HG02798 (cell line): Measurements from ENCODE around the gene ANXA2.
A peak's percentile ranks its signal among the peaks of the same experiment; 100 is the strongest.

Source experiments
- ATAC-seq: cut with Tn5 transposase; IDR thresholded peaks from one replicate; pipeline ENCODE4 v1.9.1; 2021; ENCODE audit warnings: mild to moderate bottlenecking; ENCODE audit not compliant: unreplicated experiment, poor library complexity

Gene ANXA2

GRCh38 chr15:60390871-60391501 is 6.8 kb downstream of the ANXA2 start:
- ATAC-seq: no peak

DNA sequence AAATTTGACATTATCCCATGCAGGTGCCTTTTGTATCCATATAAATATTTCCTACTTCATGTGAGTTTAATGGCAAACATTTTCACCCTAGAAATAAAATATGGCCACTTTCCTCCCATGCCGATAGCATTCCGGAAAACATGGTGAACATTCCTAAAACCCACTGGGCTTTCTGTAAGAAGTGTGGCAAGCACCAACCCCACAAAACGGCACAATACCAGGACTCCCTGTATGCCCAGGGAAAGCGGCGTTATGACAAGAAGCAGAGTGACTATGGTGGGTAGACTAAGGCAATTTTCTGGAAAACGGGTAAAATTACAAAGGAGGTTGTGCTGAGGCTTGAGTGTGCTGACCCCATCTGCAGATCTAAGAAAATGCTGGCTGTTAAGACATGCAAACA is 7.6 kb downstream of the ANXA2 start:
- no peak for ATAC-seq

- peak; percentile 90 for ATAC-seq
These were observed 8.3 kb downstream of the ANXA2 start for GRCh38 chr15:60389261-60390077.

DNA sequence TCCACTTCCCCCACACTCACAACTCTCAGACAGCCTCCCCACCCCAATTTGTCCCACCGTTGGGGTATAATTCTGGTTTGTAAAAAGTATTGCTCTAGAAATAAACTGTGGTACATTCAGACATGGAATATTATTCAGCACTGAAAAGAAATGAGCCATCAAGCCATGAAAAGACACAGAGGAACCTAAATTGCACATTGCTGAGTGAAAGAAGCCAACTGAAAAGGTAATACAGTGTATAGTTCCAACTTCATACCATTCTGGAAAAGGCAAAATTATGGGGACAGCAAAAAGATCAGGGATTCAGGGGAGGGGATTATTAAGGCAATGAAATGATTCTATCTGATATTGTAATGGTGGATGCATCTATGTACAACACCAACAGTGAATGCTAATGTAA is 10.5 kb downstream of the ANXA2 start:
- no peak for ATAC-seq

DNA sequence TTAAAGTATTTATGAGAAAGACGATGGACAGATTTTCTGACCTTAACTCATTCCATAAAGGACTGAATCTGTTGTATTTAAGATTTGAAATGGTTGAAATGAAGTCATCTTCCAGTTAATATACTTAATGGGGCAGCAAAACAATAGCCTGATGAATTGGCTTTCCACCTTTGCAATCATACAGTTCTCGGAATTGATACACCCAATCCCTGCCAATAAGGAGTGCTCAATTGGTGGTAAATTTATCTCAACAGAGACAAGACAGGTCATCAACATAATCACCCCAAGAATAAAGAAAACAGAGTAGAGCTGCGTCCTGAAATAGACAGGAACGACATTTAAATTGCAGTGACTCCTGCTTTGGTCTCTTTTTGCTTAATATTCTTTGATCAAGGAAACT is 11.2 kb downstream of the ANXA2 start:
- no peak for ATAC-seq

DNA sequence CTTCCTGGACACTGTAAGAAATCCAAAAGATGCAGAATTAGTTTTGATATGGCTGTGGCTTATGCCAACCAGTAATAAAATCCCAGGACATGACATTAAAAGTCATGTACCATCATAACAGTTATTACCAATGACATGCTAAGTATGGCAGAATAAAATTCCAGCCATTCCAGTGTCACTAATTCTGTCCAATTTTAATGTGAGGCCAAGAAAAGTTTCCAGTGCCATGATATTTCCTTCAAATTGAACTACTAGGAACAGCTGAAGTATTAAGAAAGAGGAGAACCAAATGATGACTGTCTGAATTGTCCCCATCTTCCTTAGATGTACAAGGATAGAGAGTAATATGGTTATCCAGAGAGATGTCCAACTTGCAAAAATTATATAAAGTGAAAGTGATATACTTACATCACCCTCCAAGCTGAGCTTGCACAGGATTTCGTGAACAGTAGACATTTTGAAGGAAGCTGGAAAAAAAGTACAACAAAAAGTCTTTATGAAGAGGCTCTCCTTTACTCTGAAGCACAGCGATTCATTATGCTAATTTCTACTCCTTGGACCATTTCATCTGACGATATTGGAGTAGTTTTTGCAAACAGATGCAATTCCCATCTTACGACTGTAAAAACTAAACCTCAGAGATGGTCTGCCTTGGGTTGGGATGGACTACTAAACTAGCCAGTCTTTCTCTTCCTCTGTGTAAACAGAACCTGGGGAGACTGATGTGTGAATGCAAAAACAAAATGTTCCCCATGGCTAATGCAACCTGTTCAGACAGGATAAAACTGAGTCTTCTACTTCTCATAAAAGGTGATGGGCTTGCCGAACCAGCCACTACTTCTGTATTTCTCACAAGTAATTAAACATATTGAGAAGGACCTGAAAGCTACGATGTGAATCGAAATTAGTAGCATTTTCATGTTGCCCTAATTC is 11.9 kb downstream of the ANXA2 start:
- no peak for ATAC-seq

- no peak for ATAC-seq
These were observed 13.2 kb downstream of the ANXA2 start for GRCh38 chr15:60384526-60385126.

GRCh38 chr15:60384053-60384452 is 13.7 kb downstream of the ANXA2 start:
- ATAC-seq: no peak

DNA sequence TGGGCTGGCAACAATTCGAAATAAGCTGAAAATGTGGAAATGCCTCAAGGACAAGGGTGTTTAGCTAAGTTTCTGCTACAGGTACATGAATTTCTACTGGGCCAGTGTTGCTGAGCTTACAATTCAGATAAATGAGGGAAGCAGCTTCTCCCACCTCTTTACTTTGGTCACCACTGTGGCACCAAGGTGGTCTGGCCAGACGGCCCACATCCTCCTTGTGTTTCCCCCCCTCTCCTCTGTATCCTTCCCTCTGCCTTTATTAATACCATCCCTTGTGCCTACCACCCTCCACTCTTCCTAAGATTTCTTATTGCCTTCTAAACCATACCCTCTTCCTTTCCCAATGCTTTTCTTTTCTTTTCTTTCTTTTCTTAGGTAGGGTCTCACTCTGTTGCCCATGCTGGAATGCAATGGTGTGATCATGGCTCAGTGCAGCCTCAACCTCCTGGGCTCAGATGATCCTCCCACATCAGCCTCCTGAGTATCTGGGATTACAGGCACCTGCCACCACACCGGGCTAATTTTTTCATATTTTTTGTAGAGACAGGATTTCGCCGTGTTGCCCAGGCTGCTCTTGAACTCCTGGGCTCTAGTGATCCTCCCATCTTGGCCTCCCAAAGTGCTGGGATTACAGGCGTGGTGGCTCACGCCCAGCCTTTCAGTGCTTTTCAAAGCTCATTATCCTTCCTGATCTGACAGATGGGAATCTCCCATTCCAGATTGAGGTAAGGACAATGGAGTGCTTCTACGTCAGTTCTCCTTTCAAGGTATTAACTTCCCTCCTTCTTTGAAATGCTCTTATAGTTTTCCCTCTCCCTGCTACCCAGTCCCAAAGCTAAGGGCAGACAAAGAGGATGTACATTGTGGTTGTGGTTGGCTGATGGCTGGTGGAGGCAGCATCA is 14.8 kb downstream of the ANXA2 start:
- no peak for ATAC-seq

GRCh38 chr15:60381148-60381788 is 16.5 kb downstream of the ANXA2 start:
- ATAC-seq: no peak

DNA sequence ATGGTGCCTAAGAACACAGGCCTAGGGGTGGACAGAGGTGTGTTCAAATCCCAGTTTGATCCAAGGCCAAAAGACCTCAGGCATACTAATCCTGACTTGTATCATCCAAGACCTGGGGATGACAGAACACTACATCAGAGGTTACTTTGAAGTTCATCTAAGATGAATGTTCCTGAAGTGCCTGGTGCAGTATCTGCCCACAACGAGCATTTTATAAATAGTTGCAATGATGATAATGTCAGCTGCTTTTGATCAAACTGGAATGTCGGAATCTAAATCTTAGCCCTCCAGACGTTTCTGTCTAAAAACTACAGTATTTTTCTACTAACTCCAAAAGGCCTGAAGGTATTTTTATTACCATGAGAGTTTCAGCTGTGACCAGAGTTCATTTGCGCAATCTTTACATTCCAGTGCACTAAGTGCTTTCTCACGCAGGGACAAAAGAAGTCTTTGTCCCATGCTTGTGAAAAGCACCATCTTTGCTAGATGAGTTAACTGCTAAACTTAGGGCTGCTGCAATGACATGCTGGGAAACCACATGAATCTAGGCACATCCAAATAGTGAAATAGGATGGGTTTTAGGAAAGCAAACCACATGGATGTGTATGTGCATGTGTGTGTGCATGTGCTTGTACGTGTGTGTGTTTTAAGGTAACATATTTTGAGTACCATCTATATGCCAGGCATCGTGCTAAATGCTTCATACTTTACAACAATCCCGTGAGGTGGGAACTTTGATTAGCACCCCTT is 18.1 kb downstream of the ANXA2 start:
- no peak for ATAC-seq

- no peak for ATAC-seq
These were observed 18.6 kb downstream of the ANXA2 start for GRCh38 chr15:60379185-60379524.

DNA sequence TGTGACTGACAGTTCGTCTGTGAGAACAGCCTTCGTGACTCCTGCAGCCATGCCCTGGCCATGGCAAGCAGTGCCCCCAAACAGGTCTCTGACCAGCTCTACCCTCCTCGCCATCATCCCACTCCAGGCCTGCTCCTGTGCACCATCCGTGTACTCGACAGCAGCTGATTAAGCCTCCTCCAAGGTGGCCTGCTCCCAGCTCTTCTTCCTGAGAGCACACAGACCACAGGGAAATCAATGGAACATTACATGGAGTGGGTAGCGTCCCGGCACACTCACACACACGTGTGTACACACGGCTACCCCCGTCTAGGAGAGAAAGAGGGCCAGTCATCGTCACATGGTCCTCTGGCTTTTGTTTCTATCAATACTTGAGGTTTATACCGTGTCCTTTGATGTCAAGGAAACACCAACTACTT is 21.1 kb downstream of the ANXA2 start:
- no peak for ATAC-seq

- ATAC-seq: no peak
These were observed 22.5 kb downstream of the ANXA2 start for GRCh38 chr15:60375306-60375705.

DNA sequence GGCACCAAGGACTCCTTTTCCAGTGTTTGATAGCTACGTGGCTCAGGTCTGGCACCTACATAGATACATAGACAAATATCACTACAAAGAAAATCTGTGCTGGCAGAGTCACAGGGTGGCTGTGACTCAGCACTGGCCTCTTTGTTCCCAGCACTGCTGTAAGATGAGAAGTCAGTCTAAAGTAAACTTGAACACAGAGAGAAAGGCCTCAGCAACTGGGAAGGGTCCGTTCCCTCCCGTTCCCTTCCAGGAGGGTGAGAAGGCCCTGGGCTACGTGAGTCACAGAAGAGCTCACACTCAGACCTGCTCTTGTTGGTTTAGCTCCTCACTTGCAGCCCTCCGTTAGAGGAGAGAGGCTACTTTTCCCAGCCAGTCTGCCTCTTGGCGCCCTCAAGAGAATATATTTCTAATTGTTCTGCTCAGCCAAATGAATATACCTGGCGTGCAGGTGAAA is 23.1 kb downstream of the ANXA2 start:
- no peak for ATAC-seq

DNA sequence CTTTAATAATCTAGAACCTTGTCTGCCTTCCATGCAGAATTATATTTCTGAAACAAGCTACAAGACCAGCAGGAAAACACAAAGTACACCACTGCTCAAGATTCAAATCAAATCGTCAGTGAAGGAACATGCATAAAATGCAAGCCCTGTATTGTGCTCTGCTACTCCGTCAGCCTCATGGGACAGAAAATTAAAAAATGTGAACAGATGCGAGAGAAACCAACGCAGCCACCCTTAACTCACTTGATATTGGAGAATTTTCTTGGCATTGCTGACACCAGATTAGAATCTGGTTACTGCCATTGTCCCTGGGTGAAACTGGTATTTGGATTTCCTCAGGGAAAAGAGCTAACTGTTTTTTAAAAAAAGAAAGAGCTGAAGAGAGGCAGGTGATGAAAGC is 23.6 kb downstream of the ANXA2 start:
- no peak for ATAC-seq

GRCh38 chr15:60373745-60374144 is 24.0 kb downstream of the ANXA2 start:
- no peak for ATAC-seq

DNA sequence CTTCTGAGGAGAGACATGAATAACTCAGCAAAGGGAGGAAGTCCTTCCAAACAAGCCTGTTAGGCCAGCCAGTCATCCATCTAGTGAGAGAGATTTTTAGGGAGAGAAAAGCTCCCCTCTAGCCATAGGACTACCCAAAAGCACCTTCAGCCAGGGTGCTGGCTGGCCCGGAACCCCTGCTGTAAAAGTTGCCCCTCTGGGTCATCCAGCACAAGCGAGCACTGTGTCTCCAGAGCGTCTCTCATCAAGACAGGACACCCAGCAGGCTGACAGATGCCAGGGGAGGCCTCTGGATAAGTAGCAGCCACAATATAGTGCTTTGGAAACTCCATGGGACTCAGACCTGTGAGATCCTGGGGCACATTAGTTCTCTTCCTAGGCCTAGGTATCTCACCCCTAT is 24.5 kb downstream of the ANXA2 start:
- ATAC-seq: no peak
